Activated CD4-positive, alpha-beta memory T cell treated with anti-CD3 and anti-CD28 coated beads for 36 hours (primary cell): Measurements from ENCODE around the gene ZNF367. TPM values are rescaled to one million over a fixed set of nuclear protein-coding genes. Genes with fewer than 3 reads are reported as not detected.

Source experiments
- CTCF ChIA-PET: fragments of 350-600 bp; sonication (Branson Sonifier 250); formaldehyde crosslinking; loops from one replicate; lab custom pipeline; 2021; ENCODE audit warnings: antibody characterized with exemption, inconsistent platforms; lab: Charles Lee
- POLR2A ChIA-PET: fragments of 350-600 bp; sonication (Branson Sonifier 250); formaldehyde crosslinking; loops from one replicate; lab custom pipeline; 2021; ENCODE audit warnings: antibody characterized with exemption; lab: Charles Lee
- DNase-seq: peaks from one replicate; pipeline ENCODE4 v3.0.0-alpha.2; 2020
- H3K27ac Mint-ChIP-seq: one replicate; pipeline ENCODE4 v1.8.0; 2021; ENCODE audit warnings: mixed read lengths
- H3K27me3 Mint-ChIP-seq: one replicate; pipeline ENCODE4 v1.8.0; 2021; ENCODE audit warnings: mixed read lengths
- H3K36me3 Mint-ChIP-seq: one replicate; pipeline ENCODE4 v1.8.0; 2021; ENCODE audit warnings: mixed read lengths
- H3K4me1 Mint-ChIP-seq: one replicate; pipeline ENCODE4 v1.8.0; 2021; ENCODE audit warnings: low read depth, mixed read lengths
- H3K4me3 Mint-ChIP-seq: one replicate; pipeline ENCODE4 v1.8.0; 2021; ENCODE audit warnings: mild to moderate bottlenecking, mixed read lengths
- H3K9me3 Mint-ChIP-seq: one replicate; pipeline ENCODE4 v1.8.0; 2021; ENCODE audit warnings: mixed read lengths
- intact Hi-C: fragments of 100-400 bp; cut with micrococcal nuclease; formaldehyde crosslinking; loops from one replicate; pipeline ENCODE4 v1.15.1; 2023
- total RNA-seq, 2 experiments: library from RNA; stranded (reverse); gene quantifications; one replicate each; pipeline ENCODE4 v1.2.3, GENCODE V29; 2021

ZNF367 gene
- total RNA-seq, 2 experiments from 2014 or later = 29.0 to 30.1 TPM

- Mint-ChIP-seq H3K4me3 (peak overlapping the region; percentile 90), H3K27ac (peak overlapping the region; percentile 87), H3K4me1 (peaks cover 47% of the 10 kb centered on the region), H3K36me3 (peaks cover 12% of the 10 kb centered on the region), H3K9me3 (no peaks in the 10 kb centered on the region), H3K27me3 (no peaks in the 10 kb centered on the region)
- ChIA-PET POLR2A (no interaction called here), CTCF (no interaction called here)
- peak; percentile 94 for DNase-seq
- intact Hi-C loops = loop anchor here (10.0 kb wide), 4 partner anchors 148 to 1218 kb away; partner anchors contain the start of genes NCBP1, TSTD2, ZNF510 and ZNF782
Measured at GRCh38 chr9:96417051-96417586, 1.1 kb downstream of the ZNF367 start.

- Mint-ChIP-seq H3K4me1 (peaks cover 39% of the 10 kb centered on the region), H3K36me3 (peaks cover 22% of the 10 kb centered on the region), H3K27ac (peak overlapping the region; percentile 54), H3K27me3 (no peaks in the 10 kb centered on the region), H3K4me3 (peak overlapping the region; percentile 25), H3K9me3 (no peaks in the 10 kb centered on the region)
- DNase-seq = no peak
- ChIA-PET POLR2A (no interaction called here), CTCF (interaction anchor here (0.7 to 1.8 kb wide), 3 partner anchors 29 to 253 kb away, joined by 3 to 9 read pairs (median 4); no protein-coding TSS in a partner anchor)
- intact Hi-C loops = loop anchor here (10.0 kb wide), 4 partner anchors 151 to 1221 kb away; partner anchors contain the start of genes NCBP1, TSTD2, ZNF510 and ZNF782
Measured at GRCh38 chr9:96413302-96414221, 4.6 kb downstream of the ZNF367 start.

- H3K27ac Mint-ChIP-seq = no peak overlapping the region
- intact Hi-C loops = loop anchor here (10.0 kb wide), 4 partner anchors 152 to 1222 kb away; partner anchors contain the start of genes NCBP1, TSTD2, ZNF510 and ZNF782
- no peaks in the 10 kb centered on the region for H3K9me3 Mint-ChIP-seq
- no peak for DNase-seq
- H3K4me3 Mint-ChIP-seq = no peak overlapping the region
- H3K36me3 Mint-ChIP-seq = peaks cover 24% of the 10 kb centered on the region
- no peaks in the 10 kb centered on the region for H3K27me3 Mint-ChIP-seq
- peaks cover 40% of the 10 kb centered on the region for H3K4me1 Mint-ChIP-seq
- ChIA-PET POLR2A (no interaction called here), CTCF (no interaction called here)
Measured at GRCh38 chr9:96412174-96412913, 5.8 kb downstream of the ZNF367 start.

- no peak overlapping the region for H3K27ac Mint-ChIP-seq
- H3K27me3 Mint-ChIP-seq = no peaks in the 10 kb centered on the region
- ChIA-PET CTCF (no interaction called here), POLR2A (interaction anchor here (0.8 kb wide), 1 partner anchor 151 kb away, joined by 3 read pairs; no protein-coding TSS in a partner anchor)
- peaks cover 20% of the 10 kb centered on the region for H3K36me3 Mint-ChIP-seq
- H3K4me3 Mint-ChIP-seq = no peak overlapping the region
- peaks cover 37% of the 10 kb centered on the region for H3K4me1 Mint-ChIP-seq
- intact Hi-C loops = loop anchor here (10.0 kb wide), 4 partner anchors 154 to 1224 kb away; partner anchors contain the start of genes NCBP1, TSTD2, ZNF510 and ZNF782
- no peak for DNase-seq
- H3K9me3 Mint-ChIP-seq = no peaks in the 10 kb centered on the region
Measured at GRCh38 chr9:96411129-96411838, 6.9 kb downstream of the ZNF367 start.

- Mint-ChIP-seq H3K9me3 (no peaks in the 10 kb centered on the region), H3K4me3 (no peak overlapping the region), H3K4me1 (peaks cover 31% of the 10 kb centered on the region), H3K27ac (no peak overlapping the region), H3K27me3 (no peaks in the 10 kb centered on the region), H3K36me3 (peaks cover 20% of the 10 kb centered on the region)
- CTCF ChIA-PET = no interaction called here
- DNase-seq = no peak
- POLR2A ChIA-PET = no interaction called here
- intact Hi-C loops = no loop called here
Measured at GRCh38 chr9:96408409-96409280, 9.5 kb downstream of the ZNF367 start.

GRCh38 chr9:96400132-96400910 is 17.8 kb downstream of the ZNF367 start:
- no peak for DNase-seq
- peaks cover 25% of the 10 kb centered on the region for H3K36me3 Mint-ChIP-seq
- ChIA-PET POLR2A (no interaction called here), CTCF (interaction anchor here (0.6 kb wide), 1 partner anchor 266 kb away, joined by 3 read pairs; no protein-coding TSS in a partner anchor)
- no peak overlapping the region for H3K27ac Mint-ChIP-seq
- no peak overlapping the region for H3K4me3 Mint-ChIP-seq
- peaks cover 26% of the 10 kb centered on the region for H3K4me1 Mint-ChIP-seq
- intact Hi-C loops = no loop called here
- no peaks in the 10 kb centered on the region for H3K27me3 Mint-ChIP-seq
- H3K9me3 Mint-ChIP-seq = peaks cover 4% of the 10 kb centered on the region

GRCh38 chr9:96399325-96399633 is 18.9 kb downstream of the ZNF367 start:
- H3K27ac Mint-ChIP-seq = peak overlapping the region; percentile 40
- POLR2A ChIA-PET = no interaction called here
- H3K36me3 Mint-ChIP-seq = peaks cover 27% of the 10 kb centered on the region
- CTCF ChIA-PET = interaction anchor here (1.1 kb wide), 1 partner anchor 71 kb away, joined by 5 read pairs; no protein-coding TSS in a partner anchor
- intact Hi-C loops = no loop called here
- no peak overlapping the region for H3K4me3 Mint-ChIP-seq
- no peaks in the 10 kb centered on the region for H3K27me3 Mint-ChIP-seq
- peaks cover 4% of the 10 kb centered on the region for H3K9me3 Mint-ChIP-seq
- peaks cover 26% of the 10 kb centered on the region for H3K4me1 Mint-ChIP-seq
- DNase-seq = no peak

GRCh38 chr9:96398582-96399324 is 19.4 kb downstream of the ZNF367 start:
- peaks cover 29% of the 10 kb centered on the region for H3K36me3 Mint-ChIP-seq
- CTCF ChIA-PET = interaction anchor here (1.1 kb wide), 1 partner anchor 71 kb away, joined by 5 read pairs; no protein-coding TSS in a partner anchor
- H3K4me1 Mint-ChIP-seq = peaks cover 26% of the 10 kb centered on the region
- peaks cover 4% of the 10 kb centered on the region for H3K9me3 Mint-ChIP-seq
- POLR2A ChIA-PET = no interaction called here
- peak overlapping the region; percentile 69 for H3K27ac Mint-ChIP-seq
- H3K27me3 Mint-ChIP-seq = no peaks in the 10 kb centered on the region
- intact Hi-C loops = no loop called here
- no peak overlapping the region for H3K4me3 Mint-ChIP-seq
- DNase-seq = no peak

- H3K4me3 Mint-ChIP-seq = no peak overlapping the region
- POLR2A ChIA-PET = no interaction called here
- DNase-seq = no peak
- H3K27me3 Mint-ChIP-seq = no peaks in the 10 kb centered on the region
- intact Hi-C loops = no loop called here
- H3K27ac Mint-ChIP-seq = no peak overlapping the region
- H3K9me3 Mint-ChIP-seq = peaks cover 4% of the 10 kb centered on the region
- H3K36me3 Mint-ChIP-seq = peaks cover 36% of the 10 kb centered on the region
- CTCF ChIA-PET = no interaction called here
- peaks cover 29% of the 10 kb centered on the region for H3K4me1 Mint-ChIP-seq
Measured at GRCh38 chr9:96395964-96396363, 22.2 kb downstream of the ZNF367 start.
